GM13976 (cell line): Measurements from ENCODE around the gene NR6A1.

Source experiments
- DNase-seq: peaks from one replicate; pipeline ENCODE4 v3.0.0; 2012; ENCODE audit warnings: low spot score
- CTCF ChIP-seq: IDR thresholded peaks from 2 replicates; pipeline ENCODE4 v1.5.1; 2012; ENCODE audit warnings: borderline replicate concordance, mild to moderate bottlenecking; ENCODE audit not compliant: insufficient read depth; ENCODE audit errors: extremely low read depth, missing control alignments, control extremely low read depth
- in situ Hi-C: fragments of 300-500 bp; cut with MboI; formaldehyde crosslinking; loops from one replicate; pipeline ENCODE4 v1.12.0; 2022; ENCODE audit warnings: low sequenced_read_pairs, mixed read lengths, inconsistent platforms; ENCODE audit not compliant: unreplicated experiment

NR6A1 gene

DNA sequence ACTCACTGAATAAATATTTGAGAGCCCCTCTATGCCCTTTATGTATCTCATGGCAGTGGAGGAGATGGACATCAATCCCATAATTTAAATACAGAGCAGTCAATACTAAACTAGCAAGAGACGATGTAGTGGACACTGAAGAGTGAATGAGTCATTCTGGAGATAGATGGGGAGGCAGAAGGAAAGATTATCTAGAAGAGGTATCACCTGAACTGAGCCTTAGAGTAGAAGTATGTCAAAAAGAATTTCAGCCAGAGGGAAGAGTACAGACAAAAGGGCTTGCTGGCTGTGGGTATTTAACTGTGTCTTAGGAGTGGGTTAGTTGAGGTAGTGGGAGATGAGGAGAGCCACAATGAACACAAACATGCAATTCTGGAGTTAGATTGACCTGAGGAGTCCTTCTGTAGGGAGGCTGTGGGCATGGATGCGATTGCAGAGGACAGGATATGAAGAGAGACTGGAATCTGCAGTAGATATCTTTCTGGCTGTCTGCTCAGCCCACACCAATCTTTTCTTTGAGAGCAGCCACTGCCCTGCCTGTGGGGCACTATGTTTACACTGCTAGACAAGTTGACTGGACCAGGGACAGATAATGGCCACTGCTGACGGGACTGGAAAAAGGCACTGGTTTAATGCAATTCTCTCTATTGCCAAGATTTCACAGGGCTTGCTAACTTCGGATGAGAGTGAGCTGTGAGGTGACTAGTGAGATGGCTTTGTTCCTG lies 200.0 kb downstream of the NR6A1 start:
- no peak for TF ChIP-seq CTCF
- in situ Hi-C loops: no loop called here

DNA sequence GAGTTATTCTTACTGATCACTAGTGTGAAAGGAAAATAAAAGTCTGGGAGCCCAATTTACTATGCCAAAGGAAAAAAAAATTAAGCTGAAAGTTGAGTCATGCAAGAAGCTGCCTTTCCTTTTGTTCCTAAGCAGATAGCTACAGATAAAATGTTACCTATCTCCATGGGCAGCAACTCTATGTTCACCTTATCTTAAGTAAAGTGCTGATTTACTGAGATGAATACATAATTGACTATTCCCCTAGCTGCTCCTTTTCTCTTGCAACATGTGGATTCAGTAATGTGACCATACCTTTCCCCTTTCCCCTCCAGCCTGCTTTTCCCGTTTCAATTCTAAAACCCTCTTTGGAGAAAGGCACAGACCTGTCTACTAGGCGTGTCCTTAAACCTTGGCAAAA lies 201.2 kb downstream of the NR6A1 start:
- DNase-seq: no peak
- in situ Hi-C loops: no loop called here
- TF ChIP-seq CTCF: no peak

More for the DNA sequence above, 200.0 kb downstream of the NR6A1 start:
- no peak for DNase-seq

DNA sequence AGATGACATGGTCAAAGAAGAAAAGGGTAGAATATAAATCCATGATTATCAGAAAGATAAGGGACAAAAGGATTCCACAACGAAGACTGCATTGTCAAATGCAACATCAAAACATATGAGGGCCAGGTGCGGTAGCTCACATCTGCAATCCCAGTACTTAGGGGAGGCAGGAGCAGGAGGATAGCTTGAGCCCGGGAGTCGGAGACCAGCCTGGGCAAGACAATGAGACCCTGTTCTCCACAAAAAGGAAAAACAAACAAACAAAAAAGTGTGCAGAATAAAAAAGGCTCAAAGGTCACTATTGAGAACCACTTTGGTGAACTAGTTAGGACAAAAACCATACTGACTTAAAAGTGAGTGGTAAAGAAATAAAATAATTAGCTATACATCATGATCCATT lies 203.7 kb downstream of the NR6A1 start:
- no peak for TF ChIP-seq CTCF

DNA sequence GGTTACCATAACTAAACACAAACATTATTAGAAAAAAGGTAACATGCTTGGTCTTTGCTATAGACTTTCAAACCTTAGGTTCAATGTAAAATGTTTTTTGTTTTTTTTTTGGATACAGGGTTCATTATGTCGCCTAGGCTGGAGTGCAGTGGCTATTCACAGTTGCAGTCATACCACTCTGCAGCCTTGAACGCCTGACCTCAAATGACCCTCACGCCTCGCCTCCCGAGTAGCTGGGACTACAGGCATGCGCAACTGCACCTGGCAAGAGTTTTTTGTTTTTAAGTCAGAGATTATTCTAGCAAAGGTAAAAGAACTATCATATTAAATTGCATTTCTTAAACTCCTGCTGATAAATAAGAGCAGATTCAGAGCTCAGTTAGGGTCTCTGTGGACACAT lies 208.8 kb downstream of the NR6A1 start:
- no peak for DNase-seq
- in situ Hi-C loops: no loop called here
- no peak for TF ChIP-seq CTCF

More for the DNA sequence above, 203.7 kb downstream of the NR6A1 start:
- DNase-seq: no peak
- in situ Hi-C loops: no loop called here

DNA sequence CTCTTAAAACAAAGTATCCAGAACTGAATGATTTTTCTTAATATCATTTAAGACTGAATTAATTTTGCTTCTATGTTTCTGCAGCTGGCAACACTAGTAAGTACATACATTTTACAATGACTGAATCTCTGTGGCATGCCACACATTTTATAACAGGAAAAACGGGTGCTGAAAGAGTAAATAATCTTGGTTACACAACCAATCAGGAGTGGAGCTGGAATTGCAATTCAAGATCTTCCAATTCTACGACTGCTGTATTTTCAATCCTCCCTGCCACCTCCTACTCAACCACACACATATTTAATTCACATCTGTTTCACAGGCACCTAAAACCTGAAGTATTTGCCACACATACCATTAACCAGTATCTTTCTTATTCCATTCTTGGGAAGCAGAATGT lies 211.2 kb downstream of the NR6A1 start:
- no peak for TF ChIP-seq CTCF
- no peak for DNase-seq
- in situ Hi-C loops: no loop called here

- in situ Hi-C loops: no loop called here
- no peak for DNase-seq
- no peak for TF ChIP-seq CTCF
These were observed 212.2 kb downstream of the NR6A1 start for GRCh38 chr9:124558777-124559470.

DNA sequence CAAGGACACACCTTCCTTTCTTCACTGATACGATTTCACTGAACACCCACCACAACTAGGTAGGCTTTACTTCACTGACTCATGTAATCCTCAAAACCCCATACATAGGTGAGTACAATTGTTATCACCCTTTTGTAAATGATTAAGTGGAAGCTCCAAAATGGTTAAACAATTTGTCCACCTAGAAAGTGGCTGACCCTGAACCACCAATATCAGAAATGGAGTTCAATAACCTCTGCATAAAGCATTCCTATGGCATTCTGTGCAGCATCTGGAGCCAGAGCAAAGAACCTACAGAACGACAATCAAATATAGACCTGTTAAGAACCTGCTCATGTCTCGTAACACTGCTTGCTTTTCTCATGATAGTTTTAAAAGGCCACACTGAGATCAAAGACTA lies 213.2 kb downstream of the NR6A1 start:
- no peak for DNase-seq
- TF ChIP-seq CTCF: no peak
- in situ Hi-C loops: no loop called here
